Measurements from ENCODE around the gene CPSF7. TPM values are rescaled to one million over a fixed set of nuclear protein-coding genes. Genes with fewer than 3 reads are reported as not detected.

The CPSF7 gene
- total and polyA plus RNA-seq, 10 of the 15 experiments (the other 5 are each of a cell fraction or from before 2014, with no cell fraction given): 14.9 to 93.1 (median 60.9) TPM

DNA sequence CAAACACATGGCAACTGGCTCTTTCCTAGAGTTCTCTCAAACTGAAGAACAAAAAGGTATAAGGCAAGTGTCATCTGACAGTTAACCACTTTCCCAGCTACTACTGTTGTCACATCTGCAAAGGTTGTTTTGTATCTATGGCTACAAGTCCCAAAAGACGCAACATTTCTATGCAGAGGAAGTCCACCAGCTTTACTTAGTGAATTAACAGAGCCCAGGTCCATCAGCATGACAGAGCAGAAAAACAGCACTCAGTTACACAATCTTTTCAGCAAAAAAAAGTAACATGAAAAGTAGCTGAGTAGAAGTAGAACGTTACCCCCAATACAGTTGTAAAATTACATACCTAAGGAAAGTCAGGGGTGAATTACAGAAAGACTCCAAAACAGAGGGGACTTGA lies 12.1 kb downstream of the CPSF7 start:
- Histone ChIP-seq H3K36me3 (ENCODE audit: control insufficient read depth in 2 of 2, insufficient read depth in 2 of 2, low read length in 1 of 2) (peaks cover 18 to 61% of the 10 kb centered on the region in 2 experiments), H3K9ac (ENCODE audit: control insufficient read depth, insufficient read depth, low read length) (no peak overlapping the region), H4K20me1 (ENCODE audit: control insufficient read depth, insufficient read depth) (no peaks in the 10 kb centered on the region), H3K4me2 (ENCODE audit: control insufficient read depth, insufficient read depth) (no peak overlapping the region), H3K4me3 (no peak overlapping the region), H3K4me1 (ENCODE audit: control insufficient read depth, insufficient read depth, low read length) (no peaks in the 10 kb centered on the region), H3K79me2 (ENCODE audit: control insufficient read depth, insufficient read depth, low read length) (peaks cover 1% of the 10 kb centered on the region; the same call in 1 of the 2 replicates), H3K27me3 (replicated peaks in 1 of 2; ENCODE audit: control insufficient read depth in 2 of 2, insufficient read depth in 2 of 2, low read length in 1 of 2) (no peaks in the 10 kb centered on the region), H3K9me3 (replicated peaks; ENCODE audit: control insufficient read depth, insufficient read depth, low read length) (no peaks in the 10 kb centered on the region), H2AFZ (ENCODE audit: control insufficient read depth, low read depth, low read length) (no peak overlapping the region), H3K27ac (ENCODE audit: control insufficient read depth, insufficient read depth) (no peak overlapping the region)
- DNase-seq (ENCODE audit: low read depth, low spot score) (no peak), ATAC-seq (no peak), FAIRE-seq (no peak)
- no TSS peak for BruUV-seq (replicated peaks)
- intact Hi-C loops (cut with micrococcal nuclease; ENCODE audit: unreplicated experiment) (no loop called here), in situ Hi-C loops (cut with MboI) (no loop called here)
- 52% methylated on average over 2 of the region's 2 CpGs for WGBS (ENCODE audit: insufficient coverage, insufficient replicate concordance, low lambda C conversion rate, missing lambda C conversion rate)
- RAD21 ChIA-PET (ENCODE audit: unreplicated experiment): no interaction called here
- CTCF ChIA-PET: interaction anchor here (0.6 to 1.6 kb wide), 4 partner anchors 18 to 216 kb away, joined by 3 to 9 read pairs (median 4); no protein-coding TSS in a partner anchor
- TF ChIP-seq KAT2A (conservative IDR thresholded peaks at IDR 0.05; ENCODE audit: control insufficient read depth, low read depth, low read length) (no peak), CHD1 (IDR thresholded peaks at IDR 0.05; ENCODE audit: low read depth, low read length) (no peak), RAD51 (IDR thresholded peaks at IDR 0.05) (no peak), MTA2 (IDR thresholded peaks at IDR 0.05; ENCODE audit: low read depth) (no peak), JUNB (IDR thresholded peaks at IDR 0.05) (no peak), CEBPB (IDR thresholded peaks at IDR 0.05; ENCODE audit: borderline replicate concordance in 1 of 2, low read depth in 2 of 2, low read length in 2 of 2) (no peak), RB1 (IDR thresholded peaks at IDR 0.05; ENCODE audit: borderline replicate concordance) (no peak), HDAC2 (IDR thresholded peaks at IDR 0.05) (no peak), SP1 (IDR thresholded peaks at IDR 0.05; ENCODE audit: low read depth, low read length) (no peak), FOS (IDR thresholded peaks at IDR 0.05; ENCODE audit: borderline replicate concordance, extremely low read depth, insufficient read length) (no peak), SREBF2 (IDR thresholded peaks at IDR 0.05; ENCODE audit: low read length) (no peak), BHLHE40 (IDR thresholded peaks at IDR 0.05; ENCODE audit: borderline replicate concordance in 1 of 2, low read depth in 2 of 2, low read length in 1 of 2) (no peak), POLR2A (IDR thresholded peaks at IDR 0.05; ENCODE audit: low read depth, low read length) (no peak)
- TF ChIP-seq, protein P1, sequence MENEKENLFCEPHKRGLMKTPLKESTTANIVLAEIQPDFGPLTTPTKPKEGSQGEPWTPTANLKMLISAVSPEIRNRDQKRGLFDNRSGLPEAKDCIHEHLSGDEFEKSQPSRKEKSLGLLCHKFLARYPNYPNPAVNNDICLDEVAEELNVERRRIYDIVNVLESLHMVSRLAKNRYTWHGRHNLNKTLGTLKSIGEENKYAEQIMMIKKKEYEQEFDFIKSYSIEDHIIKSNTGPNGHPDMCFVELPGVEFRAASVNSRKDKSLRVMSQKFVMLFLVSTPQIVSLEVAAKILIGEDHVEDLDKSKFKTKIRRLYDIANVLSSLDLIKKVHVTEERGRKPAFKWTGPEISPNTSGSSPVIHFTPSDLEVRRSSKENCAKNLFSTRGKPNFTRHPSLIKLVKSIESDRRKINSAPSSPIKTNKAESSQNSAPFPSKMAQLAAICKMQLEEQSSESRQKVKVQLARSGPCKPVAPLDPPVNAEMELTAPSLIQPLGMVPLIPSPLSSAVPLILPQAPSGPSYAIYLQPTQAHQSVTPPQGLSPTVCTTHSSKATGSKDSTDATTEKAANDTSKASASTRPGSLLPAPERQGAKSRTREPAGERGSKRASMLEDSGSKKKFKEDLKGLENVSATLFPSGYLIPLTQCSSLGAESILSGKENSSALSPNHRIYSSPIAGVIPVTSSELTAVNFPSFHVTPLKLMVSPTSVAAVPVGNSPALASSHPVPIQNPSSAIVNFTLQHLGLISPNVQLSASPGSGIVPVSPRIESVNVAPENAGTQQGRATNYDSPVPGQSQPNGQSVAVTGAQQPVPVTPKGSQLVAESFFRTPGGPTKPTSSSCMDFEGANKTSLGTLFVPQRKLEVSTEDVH (IDR thresholded peaks at IDR 0.05; ENCODE audit: low read depth, partially characterized antibody): no peak
- TF ChIP-seq, protein P2, sequence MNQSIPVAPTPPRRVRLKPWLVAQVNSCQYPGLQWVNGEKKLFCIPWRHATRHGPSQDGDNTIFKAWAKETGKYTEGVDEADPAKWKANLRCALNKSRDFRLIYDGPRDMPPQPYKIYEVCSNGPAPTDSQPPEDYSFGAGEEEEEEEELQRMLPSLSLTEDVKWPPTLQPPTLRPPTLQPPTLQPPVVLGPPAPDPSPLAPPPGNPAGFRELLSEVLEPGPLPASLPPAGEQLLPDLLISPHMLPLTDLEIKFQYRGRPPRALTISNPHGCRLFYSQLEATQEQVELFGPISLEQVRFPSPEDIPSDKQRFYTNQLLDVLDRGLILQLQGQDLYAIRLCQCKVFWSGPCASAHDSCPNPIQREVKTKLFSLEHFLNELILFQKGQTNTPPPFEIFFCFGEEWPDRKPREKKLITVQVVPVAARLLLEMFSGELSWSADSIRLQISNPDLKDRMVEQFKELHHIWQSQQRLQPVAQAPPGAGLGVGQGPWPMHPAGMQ (IDR thresholded peaks at IDR 0.05; ENCODE audit: borderline replicate concordance): no peak
- TF ChIP-seq, protein P3, sequence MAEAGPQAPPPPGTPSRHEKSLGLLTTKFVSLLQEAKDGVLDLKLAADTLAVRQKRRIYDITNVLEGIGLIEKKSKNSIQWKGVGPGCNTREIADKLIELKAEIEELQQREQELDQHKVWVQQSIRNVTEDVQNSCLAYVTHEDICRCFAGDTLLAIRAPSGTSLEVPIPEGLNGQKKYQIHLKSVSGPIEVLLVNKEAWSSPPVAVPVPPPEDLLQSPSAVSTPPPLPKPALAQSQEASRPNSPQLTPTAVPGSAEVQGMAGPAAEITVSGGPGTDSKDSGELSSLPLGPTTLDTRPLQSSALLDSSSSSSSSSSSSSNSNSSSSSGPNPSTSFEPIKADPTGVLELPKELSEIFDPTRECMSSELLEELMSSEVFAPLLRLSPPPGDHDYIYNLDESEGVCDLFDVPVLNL (IDR thresholded peaks at IDR 0.05; ENCODE audit: low read depth, low read length): no peak
- TF ChIP-seq, protein P4, sequence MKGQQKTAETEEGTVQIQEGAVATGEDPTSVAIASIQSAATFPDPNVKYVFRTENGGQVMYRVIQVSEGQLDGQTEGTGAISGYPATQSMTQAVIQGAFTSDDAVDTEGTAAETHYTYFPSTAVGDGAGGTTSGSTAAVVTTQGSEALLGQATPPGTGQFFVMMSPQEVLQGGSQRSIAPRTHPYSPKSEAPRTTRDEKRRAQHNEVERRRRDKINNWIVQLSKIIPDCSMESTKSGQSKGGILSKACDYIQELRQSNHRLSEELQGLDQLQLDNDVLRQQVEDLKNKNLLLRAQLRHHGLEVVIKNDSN (IDR thresholded peaks at IDR 0.05; ENCODE audit: borderline replicate concordance, extremely low read length, insufficient read depth, low read depth, low read length): no peak
- TF ChIP-seq, protein P5, sequence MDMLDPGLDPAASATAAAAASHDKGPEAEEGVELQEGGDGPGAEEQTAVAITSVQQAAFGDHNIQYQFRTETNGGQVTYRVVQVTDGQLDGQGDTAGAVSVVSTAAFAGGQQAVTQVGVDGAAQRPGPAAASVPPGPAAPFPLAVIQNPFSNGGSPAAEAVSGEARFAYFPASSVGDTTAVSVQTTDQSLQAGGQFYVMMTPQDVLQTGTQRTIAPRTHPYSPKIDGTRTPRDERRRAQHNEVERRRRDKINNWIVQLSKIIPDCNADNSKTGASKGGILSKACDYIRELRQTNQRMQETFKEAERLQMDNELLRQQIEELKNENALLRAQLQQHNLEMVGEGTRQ (IDR thresholded peaks at IDR 0.05; ENCODE audit: borderline replicate concordance, low read depth, low read length): no peak
- SMC1A ChIA-PET (ENCODE audit: uncharacterized antibody, unreplicated experiment): interaction anchor here (1.1 to 1.4 kb wide), 2 partner anchors 10 to 11 kb away, joined by 3 to 5 read pairs; no protein-coding TSS in a partner anchor
- POLR2A ChIA-PET: interaction anchor here (1.6 kb wide), 1 partner anchor 12 kb away, joined by 4 read pairs; the partner anchor contains the start of genes CPSF7 and SDHAF2
